Smooth muscle cell (in vitro differentiated cells): ENCODE data around the gene SGO2. TPM values are rescaled to one million over a fixed set of nuclear protein-coding genes. Genes with fewer than 3 reads are reported as not detected.

Experiments used
- DNase-seq: peaks from one replicate; lab custom pipeline; 2025; ENCODE audit not compliant: unreplicated experiment; lab: John Stamatoyannopoulos, UW
- H2AFZ ChIP-seq: fragments of 200-600 bp; sonication (generic); 2 replicates; pipeline ENCODE4 v1.6.0; 2016; ENCODE audit warnings: antibody characterized with exemption, low read depth, mild to moderate bottlenecking
- H3F3A ChIP-seq: fragments of 200-600 bp; sonication (generic); 2 replicates; pipeline ENCODE4 v1.6.0; 2017; ENCODE audit warnings: antibody characterized with exemption, low read depth
- H3K27ac ChIP-seq: fragments of 200-600 bp; sonication (generic); 2 replicates; pipeline ENCODE4 v1.5.1; 2016; ENCODE audit warnings: low read depth, mild to moderate bottlenecking
- H3K27me3 ChIP-seq: fragments of 200-600 bp; sonication (generic); 2 replicates; pipeline ENCODE4 v1.6.1; 2016; ENCODE audit warnings: low read depth, mild to moderate bottlenecking
- H3K36me3 ChIP-seq: fragments of 200-600 bp; sonication (generic); 2 replicates; pipeline ENCODE4 v1.5.1; 2016; ENCODE audit warnings: low read depth
- H3K4me1 ChIP-seq: fragments of 200-600 bp; sonication (generic); 2 replicates; pipeline ENCODE4 v1.5.1; 2016; ENCODE audit warnings: low read depth
- H3K4me2 ChIP-seq: fragments of 200-600 bp; sonication (generic); 2 replicates; pipeline ENCODE4 v1.6.0; 2016; ENCODE audit warnings: mild to moderate bottlenecking
- H3K4me3 ChIP-seq: fragments of 200-600 bp; sonication (generic); 2 replicates; pipeline ENCODE4 v1.5.1; 2016; ENCODE audit warnings: mild to moderate bottlenecking
- H3K79me2 ChIP-seq: fragments of 200-600 bp; sonication (generic); 2 replicates; pipeline ENCODE4 v1.6.0; 2016; ENCODE audit warnings: low read depth, mild to moderate bottlenecking
- H3K9ac ChIP-seq: fragments of 200-600 bp; sonication (generic); 2 replicates; pipeline ENCODE4 v1.6.0; 2016; ENCODE audit warnings: low read depth
- H3K9me3 ChIP-seq: fragments of 200-600 bp; sonication (generic); replicated peaks from 2 replicates; pipeline ENCODE4 v1.5.1; 2016; ENCODE audit warnings: low read depth
- H4K20me1 ChIP-seq: fragments of 200-600 bp; sonication (generic); 2 replicates; pipeline ENCODE4 v1.6.0; 2016; ENCODE audit warnings: low read depth
- WGBS: methylation state at CpG from one replicate; pipeline ENCODE4 v1.1.7; 2016; ENCODE audit warnings: low lambda C conversion rate; 5-methylcytosine and 5-hydroxymethylcytosine counted together
- polyA plus RNA-seq: library from polyadenylated mRNA; unstranded; fragments of >200 nt; fragmentation: Nextera tagmentation; extraction: Ambion mirVana; gene quantifications from 2 replicates; pipeline ENCODE4 v1.2.1, GENCODE V29; 2016
- total RNA-seq: library from RNA; depleted of rRNA; stranded (reverse); fragments of >200 nt; gene quantifications from 2 replicates; pipeline ENCODE4 v1.2.3, GENCODE V29; 2014
- TF ChIP-seq, protein P1 (sequence below): fragments of 200-600 bp; sonication (generic); IDR thresholded peaks from 2 replicates; pipeline ENCODE4 v1.5.1; 2017; ENCODE audit warnings: borderline replicate concordance, mild to moderate bottlenecking, antibody characterized with exemption; ENCODE audit not compliant: insufficient read depth, poor library complexity, severe bottlenecking

Gene SGO2
- total and polyA plus RNA-seq, 2 experiments from 2014 or later, result 7.5 to 8.7 TPM

DNA sequence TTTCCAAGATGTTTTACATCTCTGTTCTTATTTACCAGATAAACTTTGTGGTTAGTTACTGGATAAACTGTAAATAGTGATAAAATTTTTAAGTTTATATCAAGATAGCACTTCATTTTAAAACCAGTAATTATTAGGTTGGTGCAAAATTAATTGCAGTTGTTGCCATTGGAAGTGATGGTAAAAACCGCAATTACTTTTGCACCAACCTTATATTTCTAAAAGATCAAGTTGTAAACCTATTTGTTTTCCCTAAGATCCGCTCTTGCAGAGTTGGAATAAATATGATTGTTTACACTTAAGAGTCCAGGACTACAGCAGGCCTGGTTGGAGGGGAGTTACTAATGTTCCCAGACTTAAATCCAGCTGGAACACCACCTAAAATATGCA lies 59.3 kb downstream of the SGO2 start:
- TF ChIP-seq, protein P1, sequence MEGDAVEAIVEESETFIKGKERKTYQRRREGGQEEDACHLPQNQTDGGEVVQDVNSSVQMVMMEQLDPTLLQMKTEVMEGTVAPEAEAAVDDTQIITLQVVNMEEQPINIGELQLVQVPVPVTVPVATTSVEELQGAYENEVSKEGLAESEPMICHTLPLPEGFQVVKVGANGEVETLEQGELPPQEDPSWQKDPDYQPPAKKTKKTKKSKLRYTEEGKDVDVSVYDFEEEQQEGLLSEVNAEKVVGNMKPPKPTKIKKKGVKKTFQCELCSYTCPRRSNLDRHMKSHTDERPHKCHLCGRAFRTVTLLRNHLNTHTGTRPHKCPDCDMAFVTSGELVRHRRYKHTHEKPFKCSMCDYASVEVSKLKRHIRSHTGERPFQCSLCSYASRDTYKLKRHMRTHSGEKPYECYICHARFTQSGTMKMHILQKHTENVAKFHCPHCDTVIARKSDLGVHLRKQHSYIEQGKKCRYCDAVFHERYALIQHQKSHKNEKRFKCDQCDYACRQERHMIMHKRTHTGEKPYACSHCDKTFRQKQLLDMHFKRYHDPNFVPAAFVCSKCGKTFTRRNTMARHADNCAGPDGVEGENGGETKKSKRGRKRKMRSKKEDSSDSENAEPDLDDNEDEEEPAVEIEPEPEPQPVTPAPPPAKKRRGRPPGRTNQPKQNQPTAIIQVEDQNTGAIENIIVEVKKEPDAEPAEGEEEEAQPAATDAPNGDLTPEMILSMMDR, result no peak
- Histone ChIP-seq H4K20me1 (no peaks in the 10 kb centered on the region), H2AFZ (peak overlapping the region; percentile 75), H3K4me2 (peak overlapping the region; percentile 89), H3K4me3 (peak overlapping the region; percentile 53), H3K36me3 (no peaks in the 10 kb centered on the region), H3K27me3 (peaks cover 5% of the 10 kb centered on the region), H3K9me3 (no peaks in the 10 kb centered on the region), H3F3A (no peaks in the 10 kb centered on the region), H3K79me2 (no peaks in the 10 kb centered on the region), H3K27ac (no peak overlapping the region), H3K4me1 (peaks cover 5% of the 10 kb centered on the region), H3K9ac (no peak overlapping the region)
- no peak for DNase-seq
- WGBS, result 17% methylated on average over 2 of the region's 2 CpGs

DNA sequence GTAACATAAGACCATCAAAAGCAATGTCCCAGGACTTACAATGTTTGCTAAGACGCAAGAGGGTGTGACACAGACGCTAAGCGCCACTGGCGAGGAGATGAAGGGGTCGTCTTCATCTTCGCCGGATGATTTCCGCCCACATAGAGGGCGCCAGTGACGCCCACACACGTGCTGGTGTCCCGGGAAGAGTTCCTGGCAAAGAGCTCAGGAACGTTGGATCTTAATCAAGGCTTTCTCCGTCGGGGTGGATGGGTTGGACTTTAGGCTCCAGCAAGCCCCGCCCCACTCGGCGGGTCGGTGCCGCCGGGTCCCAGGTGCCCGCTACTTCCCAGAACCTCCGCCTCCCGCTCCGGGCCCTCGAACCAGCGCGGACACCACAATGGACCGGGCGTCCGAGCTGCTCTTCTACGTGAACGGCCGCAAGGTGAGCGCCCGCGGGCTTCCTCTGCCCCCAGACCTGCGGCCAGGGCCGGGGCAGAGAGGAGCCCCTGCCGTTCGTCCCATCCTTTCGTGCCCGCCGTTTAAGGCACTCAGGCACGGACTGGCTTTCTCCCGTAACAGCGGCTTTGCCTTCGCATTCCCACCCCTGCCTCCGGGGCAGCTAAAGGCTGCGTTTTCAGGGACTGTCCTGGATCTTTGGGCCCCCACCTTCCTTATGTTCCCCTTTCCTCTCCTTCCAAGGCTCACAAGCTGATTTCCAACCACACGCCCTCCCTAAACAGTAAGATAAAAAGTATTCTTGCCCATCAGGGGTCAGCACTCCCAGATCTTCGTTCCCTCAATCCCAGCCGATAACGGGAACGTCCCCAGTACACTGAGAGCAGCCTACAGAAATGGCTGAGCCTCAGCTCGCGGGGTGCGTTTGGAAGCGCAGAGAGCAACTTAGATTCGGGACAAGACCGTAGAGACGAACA lies 60.0 kb downstream of the SGO2 start, which contains the start of gene AOX1:
TSS of gene AOX1 (plus strand) at position 285 of the 914 bp plus-strand sequence. CDS start at position 380, 95 bp downstream.
- H2AFZ ChIP-seq, result peak within 1 kb of the TSS; percentile 75
- DNase-seq, result no peak
- H3F3A ChIP-seq, result no peaks in the 10 kb centered on the region
- no peaks in the 10 kb centered on the region for H3K36me3 ChIP-seq
- TF ChIP-seq, protein P1, result no peak
- no peaks in the 10 kb centered on the region for H3K79me2 ChIP-seq
- H3K4me3 ChIP-seq, result peak within 1 kb of the TSS; percentile 53
- no peaks in the 10 kb centered on the region for H4K20me1 ChIP-seq
- 4% methylated on average over 53 of the region's 62 CpGs for WGBS
- peak within 1 kb of the TSS; percentile 89 for H3K4me2 ChIP-seq
- H3K4me1 ChIP-seq, result peaks cover 5% of the 10 kb centered on the region
- no peaks in the 10 kb centered on the region for H3K9me3 ChIP-seq
- no peak within 1 kb of the TSS for H3K9ac ChIP-seq
- H3K27me3 ChIP-seq, result peaks cover 10% of the 10 kb centered on the region
- H3K27ac ChIP-seq, result no peak within 1 kb of the TSS

DNA sequence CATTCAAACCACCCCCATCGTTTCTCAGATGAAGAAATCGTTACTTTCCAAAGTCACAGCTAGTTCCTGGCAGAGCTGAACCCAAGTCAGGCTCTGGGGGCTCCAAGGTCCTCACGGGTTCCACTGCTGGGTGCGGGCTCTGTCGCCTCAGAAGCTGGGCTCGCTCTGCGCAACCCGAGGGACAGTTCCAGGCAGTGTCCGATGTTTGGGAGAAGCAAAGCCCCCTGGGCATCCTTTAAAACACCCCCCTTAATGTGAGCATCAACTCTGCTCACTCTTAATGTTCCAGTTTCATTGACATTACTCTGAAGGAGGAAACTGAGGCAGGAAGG lies 60.6 kb downstream of the SGO2 start:
- Histone ChIP-seq H3K9me3 (no peaks in the 10 kb centered on the region), H4K20me1 (no peaks in the 10 kb centered on the region), H2AFZ (peak overlapping the region; percentile 75), H3K79me2 (no peaks in the 10 kb centered on the region), H3K9ac (no peak overlapping the region), H3F3A (no peaks in the 10 kb centered on the region), H3K4me2 (peak overlapping the region; percentile 89), H3K4me1 (peaks cover 5% of the 10 kb centered on the region), H3K36me3 (no peaks in the 10 kb centered on the region), H3K4me3 (peak overlapping the region; percentile 53), H3K27me3 (peaks cover 10% of the 10 kb centered on the region), H3K27ac (no peak overlapping the region)
- TF ChIP-seq, protein P1, result no peak
- DNase-seq, result no peak
- WGBS, result 49% methylated on average over 9 of the region's 9 CpGs
